GM12865 (cell line): ENCODE results near the gene TAF4B.
"Not testable (repeated sequence)": the region's sequence is repeated elsewhere in the genome, so short reads cannot be mapped to it uniquely, and the experiment has no call there.

Experiments used
- DNase-seq: peaks from one replicate; pipeline ENCODE4 v3.0.0; 2010; ENCODE audit warnings: low read depth
- H3K4me3 ChIP-seq: 2 replicates; pipeline ENCODE4 v1.5.1; 2011; ENCODE audit warnings: mild to moderate bottlenecking, low read depth, low read length, control low read depth
- CTCF ChIP-seq: IDR thresholded peaks from 2 replicates; pipeline ENCODE4 v1.5.1; 2011; ENCODE audit warnings: low read length, control low read depth, low read depth, inconsistent platforms; ENCODE audit not compliant: insufficient read depth; ENCODE audit errors: missing control alignments

Gene TAF4B

GRCh38 chr18:26293982-26294381, 67.7 kb downstream of the TAF4B start:
- DNase-seq = peak; percentile 15
- H3K4me3 ChIP-seq = no peak overlapping the region
- TF ChIP-seq CTCF = no peak

GRCh38 chr18:26298107-26298506, 71.9 kb downstream of the TAF4B start:
- no peak overlapping the region for H3K4me3 ChIP-seq
- no peak for TF ChIP-seq CTCF
- peak; percentile 7 for DNase-seq

GRCh38 chr18:26301681-26302080, 75.4 kb downstream of the TAF4B start:
- TF ChIP-seq CTCF = no peak
- no peak overlapping the region for H3K4me3 ChIP-seq
- no peak for DNase-seq

GRCh38 chr18:26303222-26303621, 77.0 kb downstream of the TAF4B start:
- not testable (repeated sequence) for H3K4me3 ChIP-seq, DNase-seq

GRCh38 chr18:26304511-26304910, 78.3 kb downstream of the TAF4B start:
- no peak overlapping the region for H3K4me3 ChIP-seq
- DNase-seq = no peak
- TF ChIP-seq CTCF = no peak

GRCh38 chr18:26307161-26307773, 81.0 kb downstream of the TAF4B start:
- TF ChIP-seq CTCF = peak; percentile 67

GRCh38 chr18:26309281-26309680, 83.0 kb downstream of the TAF4B start:
- TF ChIP-seq CTCF = no peak
- DNase-seq = no peak
- no peak overlapping the region for H3K4me3 ChIP-seq

More at GRCh38 chr18:26307161-26307773, 81.0 kb downstream of the TAF4B start:
- DNase-seq = peak; percentile 76
- no peak overlapping the region for H3K4me3 ChIP-seq

GRCh38 chr18:26312199-26312598, 86.0 kb downstream of the TAF4B start:
- DNase-seq = no peak
- no peak overlapping the region for H3K4me3 ChIP-seq
- no peak for TF ChIP-seq CTCF
